HepG2 (cell line): ENCODE results near the gene TMC8. TPM values are rescaled to one million over a fixed set of nuclear protein-coding genes. Genes with fewer than 3 reads are reported as not detected.

Experiments used
- polyA plus RNA-seq, 8 experiments: library from polyadenylated mRNA; depleted of rRNA in 3 of 8; stranded (reverse) in 7 of 8; unstranded in 1 of 8; fragments of >200 nt; fragmentation: Illumina TruSeq in 4 of 8; extraction: Trizol in 4 of 8; gene quantifications; 2 replicates each; pipeline versions ENCODE4 v1.2.1 to v1.2.3, GENCODE V29; 2011 to 2016; ENCODE audit warnings: low read depth in 4 of 8, missing spikeins in 1 of 8, mixed read lengths in 1 of 8; ENCODE audit not compliant: insufficient read depth in 1 of 8
- total RNA-seq, 5 experiments: library from RNA; depleted of rRNA; stranded (reverse); fragments of >200 nt; fragmentation: Illumina TruSeq; extraction: Trizol; gene quantifications; 2 replicates each; pipeline ENCODE4 v1.2.3, GENCODE V29; 2016; ENCODE audit warnings: low read depth in 1 of 5

The TMC8 gene
- total and polyA plus RNA-seq, 2 of the 13 experiments (the other 11 are each of a cell fraction or from before 2014, with no cell fraction given) = 0.53 to 7.8 TPM

Other genes with a start within 250 kb of the TMC8 start
- 4.7 and 4.9 TPM in 2 replicates for gene TNRC6C, start 172.1 kb upstream of the TMC8 start, total RNA-seq (2016; rRNA removed; fragmentation: Illumina TruSeq; extraction: Trizol)
- 0.61 and 0.66 TPM in 2 replicates for gene TNRC6C, start 172.1 kb upstream of the TMC8 start, polyA plus RNA-seq (2011; rRNA removed)
- 20.4 and 48.4 TPM in 2 replicates for gene TMC6, start 2.0 kb upstream of the TMC8 start, total RNA-seq (2016; rRNA removed; fragmentation: Illumina TruSeq; extraction: Trizol)
- gene TMC6, start 2.0 kb upstream of the TMC8 start, polyA plus RNA-seq (2011; rRNA removed) = 99.1 and 118 TPM in 2 replicates
- 0.22 and 1.7 TPM in 2 replicates for gene C17orf99, start 15.6 kb downstream of the TMC8 start, total RNA-seq (2016; rRNA removed; fragmentation: Illumina TruSeq; extraction: Trizol)
- gene C17orf99, start 15.6 kb downstream of the TMC8 start, polyA plus RNA-seq (2011; rRNA removed) = 1.9 and 2.8 TPM in 2 replicates
- 28.7 and 46.7 TPM in 2 replicates for gene SYNGR2, start 37.8 kb downstream of the TMC8 start, total RNA-seq (2016; rRNA removed; fragmentation: Illumina TruSeq; extraction: Trizol)
- 170 and 192 TPM in 2 replicates for gene SYNGR2, start 37.8 kb downstream of the TMC8 start, polyA plus RNA-seq (2011; rRNA removed)
- gene TK1, start 56.3 kb downstream of the TMC8 start, total RNA-seq (2016; rRNA removed; fragmentation: Illumina TruSeq; extraction: Trizol) = 96.0 and 114 TPM in 2 replicates
- 33.2 and 45.0 TPM in 2 replicates for gene TK1, start 56.3 kb downstream of the TMC8 start, polyA plus RNA-seq (2011; rRNA removed)
- gene AFMID, start 56.6 kb downstream of the TMC8 start, total RNA-seq (2016; rRNA removed; fragmentation: Illumina TruSeq; extraction: Trizol) = 270 and 327 TPM in 2 replicates
- 249 and 317 TPM in 2 replicates for gene AFMID, start 56.6 kb downstream of the TMC8 start, polyA plus RNA-seq (2011; rRNA removed)
- 135 and 167 TPM in 2 replicates for gene BIRC5, start 83.5 kb downstream of the TMC8 start, total RNA-seq (2016; rRNA removed; fragmentation: Illumina TruSeq; extraction: Trizol)
- gene BIRC5, start 83.5 kb downstream of the TMC8 start, polyA plus RNA-seq (2011; rRNA removed) = 18.5 and 30.3 TPM in 2 replicates
- not detected in 2 replicates for gene TMEM235, start 100.9 kb downstream of the TMC8 start, total RNA-seq (2016; rRNA removed; fragmentation: Illumina TruSeq; extraction: Trizol)
- not detected in 2 replicates for gene TMEM235, start 100.9 kb downstream of the TMC8 start, polyA plus RNA-seq (2011; rRNA removed)
- gene SOCS3, start 229.3 kb downstream of the TMC8 start, total RNA-seq (2016; rRNA removed; fragmentation: Illumina TruSeq; extraction: Trizol) = 0.66 and 0.77 TPM in 2 replicates
- gene SOCS3, start 229.3 kb downstream of the TMC8 start, polyA plus RNA-seq (2011; rRNA removed) = 2.4 and 3.2 TPM in 2 replicates
- gene PGS1, start 247.9 kb downstream of the TMC8 start, total RNA-seq (2016; rRNA removed; fragmentation: Illumina TruSeq; extraction: Trizol) = 18.8 and 25.9 TPM in 2 replicates
- gene PGS1, start 247.9 kb downstream of the TMC8 start, polyA plus RNA-seq (2011; rRNA removed) = 31.5 and 42.3 TPM in 2 replicates